RPMI7951 (cell line): ENCODE results near the gene RASA4B. TPM values are rescaled to one million over a fixed set of nuclear protein-coding genes. Genes with fewer than 3 reads are reported as not detected.
A peak's percentile ranks its signal among the peaks of the same experiment; 100 is the strongest.

Experiments
- DNase-seq: peaks from one replicate; pipeline ENCODE4 v3.0.0-alpha.2; 2012; ENCODE audit warnings: low read depth
- total RNA-seq: library from RNA; depleted of rRNA; stranded (reverse); fragments of >200 nt; shearing (Covaris generic); gene quantifications from 2 replicates; pipeline ENCODE4 v1.2.3, GENCODE V29; 2014; rRNA removed

The RASA4B gene
- total RNA-seq, 1 experiment from 2014 or later = 0.36 TPM

DNA sequence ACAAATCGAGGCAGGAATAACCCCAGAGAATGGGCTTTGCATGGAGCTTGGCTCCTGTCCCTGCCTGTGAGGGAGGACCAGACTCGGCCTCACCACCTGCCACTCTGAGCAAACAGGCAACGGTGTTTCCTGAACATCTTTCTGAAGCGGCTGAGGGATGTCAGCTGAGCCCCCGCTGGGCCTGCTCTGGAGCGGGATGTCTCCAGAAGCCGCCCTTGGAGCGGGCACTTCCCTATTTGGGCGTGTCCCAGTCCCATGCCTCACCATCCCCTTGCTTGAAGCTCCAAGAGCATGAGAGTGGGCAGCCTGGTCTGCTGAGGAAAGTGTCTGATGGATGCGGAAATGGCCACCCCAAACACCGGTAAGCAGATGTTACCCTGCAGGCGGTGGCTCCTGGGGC is 63.1 kb downstream of the RASA4B start:
- no peak for DNase-seq

DNA sequence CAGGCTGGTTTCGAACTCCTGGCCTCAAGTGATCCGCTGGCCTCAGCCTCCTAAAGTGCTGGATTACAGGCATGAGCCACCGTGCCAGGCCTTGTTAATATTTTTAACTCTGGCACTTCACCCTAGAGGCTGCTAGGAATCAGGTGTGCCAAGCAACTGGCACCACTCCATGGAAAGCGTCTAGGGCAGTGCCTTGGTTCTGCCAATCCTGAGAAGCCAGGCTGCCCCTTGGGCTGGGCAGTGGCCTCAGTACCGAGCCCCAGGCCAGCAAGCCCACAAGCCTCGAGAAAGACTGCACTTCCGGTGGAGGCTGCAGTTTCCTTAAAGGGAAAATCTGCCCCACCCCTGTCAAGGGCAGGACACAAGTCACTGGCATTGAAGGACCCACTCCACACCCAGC is 64.3 kb downstream of the RASA4B start:
- no peak for DNase-seq

DNA sequence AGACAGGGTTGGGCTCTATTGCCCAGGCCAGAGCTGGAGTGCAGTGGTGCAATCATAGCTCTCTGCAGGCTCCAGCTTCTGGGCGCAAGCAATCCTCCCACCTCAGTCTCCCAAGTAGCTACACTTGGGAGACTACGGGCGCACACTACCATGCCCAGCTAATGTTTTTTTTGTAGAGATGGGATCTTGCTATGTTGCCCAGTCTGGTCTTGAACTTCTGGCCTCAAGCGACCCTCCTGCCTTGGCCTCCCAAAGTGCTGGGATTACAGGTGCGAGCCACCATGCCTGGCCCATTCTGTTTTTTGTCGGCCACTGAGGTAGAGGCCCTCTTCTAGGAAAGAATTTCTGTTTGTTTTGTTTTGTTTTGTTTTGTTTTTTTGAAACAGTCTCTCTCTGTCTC is 65.1 kb downstream of the RASA4B start:
- no peak for DNase-seq

- no peak for DNase-seq
Observed at GRCh38 chr7:102451371-102452054, 66.1 kb downstream of the RASA4B start.

DNA sequence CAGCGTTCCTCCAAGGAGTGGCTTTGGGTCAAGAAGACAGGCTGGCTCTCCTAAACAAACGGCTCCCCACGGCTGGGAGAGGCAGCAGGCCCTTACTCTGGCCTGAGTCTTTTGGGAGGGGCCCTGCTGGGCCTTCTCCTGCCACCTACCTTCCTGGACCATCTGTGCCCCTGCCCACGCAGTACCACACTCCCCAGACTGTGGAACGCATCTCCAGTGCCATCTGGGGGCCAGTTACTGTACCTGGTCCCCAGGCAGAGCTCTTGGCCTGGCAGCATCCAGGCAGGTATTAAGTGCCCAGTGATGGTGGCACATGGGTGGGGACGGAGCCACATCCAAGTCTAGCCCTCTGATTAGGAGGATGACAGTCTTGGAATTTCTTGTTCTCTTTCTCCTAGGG is 67.3 kb downstream of the RASA4B start:
- DNase-seq = no peak

GRCh38 chr7:102449136-102449535 is 68.4 kb downstream of the RASA4B start:
- no peak for DNase-seq

GRCh38 chr7:102447311-102447710 is 70.3 kb downstream of the RASA4B start:
- no peak for DNase-seq

DNA sequence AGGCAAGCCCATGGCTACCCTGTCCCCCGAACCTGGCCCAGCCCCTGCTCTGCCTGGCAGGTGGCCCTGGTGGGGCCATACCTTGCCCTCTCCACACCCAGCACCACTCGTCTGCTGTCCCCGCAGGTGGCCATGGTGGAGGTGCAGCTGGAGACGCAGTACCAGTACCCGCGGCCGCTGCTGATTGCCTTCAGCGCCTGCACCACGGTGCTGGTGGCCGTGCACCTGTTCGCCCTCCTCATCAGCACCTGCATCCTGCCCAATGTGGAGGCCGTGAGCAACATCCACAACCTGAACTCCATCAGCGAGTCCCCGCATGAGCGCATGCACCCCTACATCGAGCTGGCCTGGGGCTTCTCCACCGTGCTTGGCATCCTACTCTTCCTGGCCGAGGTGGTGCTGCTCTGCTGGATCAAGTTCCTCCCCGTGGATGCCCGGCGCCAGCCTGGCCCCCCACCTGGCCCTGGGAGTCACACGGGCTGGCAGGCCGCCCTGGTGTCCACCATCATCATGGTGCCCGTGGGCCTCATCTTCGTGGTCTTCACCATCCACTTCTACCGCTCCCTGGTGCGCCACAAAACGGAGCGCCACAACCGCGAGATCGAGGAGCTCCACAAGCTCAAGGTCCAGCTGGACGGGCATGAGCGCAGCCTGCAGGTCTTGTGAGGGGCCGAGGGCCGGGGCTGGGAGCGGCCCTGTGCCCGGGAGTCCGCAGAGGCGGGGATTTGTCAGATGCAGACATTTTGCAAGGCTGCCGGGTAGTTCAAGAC is 71.0 kb downstream of the RASA4B start:
- DNase-seq = no peak

GRCh38 chr7:102445674-102446071 is 71.9 kb downstream of the RASA4B start:
- no peak for DNase-seq

- no peak for DNase-seq
Observed at GRCh38 chr7:102444961-102445673, 72.5 kb downstream of the RASA4B start.

DNA sequence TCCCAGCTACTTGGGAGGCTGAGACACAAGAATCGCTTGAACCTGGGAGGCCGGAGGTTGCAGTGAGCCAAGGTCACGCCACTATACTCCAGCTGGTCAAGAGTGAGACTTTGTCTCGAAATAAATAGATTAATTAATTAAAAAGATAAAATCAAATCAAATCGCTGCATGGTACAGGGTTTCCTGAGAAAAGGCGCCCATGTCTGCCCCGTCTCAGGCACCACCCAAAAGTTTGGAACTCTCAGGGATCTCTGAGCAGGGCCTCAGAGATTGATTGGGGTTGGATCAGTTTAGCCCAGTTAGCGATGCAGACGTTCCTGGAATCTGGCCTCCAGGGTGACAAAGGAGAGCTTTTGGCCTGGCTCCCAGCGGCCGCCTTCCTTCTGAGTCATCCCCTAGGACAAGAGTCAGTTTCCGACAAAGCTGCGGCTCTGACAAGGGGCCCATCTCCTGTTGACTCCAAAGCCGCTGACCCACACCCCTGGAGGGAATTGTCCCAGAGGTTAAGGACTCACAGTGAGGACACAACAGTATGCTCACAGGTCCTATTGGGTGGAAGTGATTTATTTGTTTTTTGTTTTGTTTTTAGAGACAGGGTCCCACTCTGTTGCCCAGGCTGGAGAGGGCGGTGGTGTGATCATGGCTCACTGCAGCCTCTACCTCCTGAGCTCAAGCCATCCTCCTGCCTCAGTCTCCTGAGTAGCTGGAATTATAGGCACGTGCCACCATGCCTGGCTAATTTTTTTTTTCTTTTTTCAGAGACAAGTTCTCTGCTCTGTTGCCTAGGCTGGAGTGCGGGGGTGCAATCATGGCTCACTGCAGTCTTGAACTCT is 77.4 kb downstream of the RASA4B start:
- DNase-seq = peak; percentile 93

GRCh38 chr7:102436118-102436517 is 81.5 kb downstream of the RASA4B start:
- no peak for DNase-seq

DNA sequence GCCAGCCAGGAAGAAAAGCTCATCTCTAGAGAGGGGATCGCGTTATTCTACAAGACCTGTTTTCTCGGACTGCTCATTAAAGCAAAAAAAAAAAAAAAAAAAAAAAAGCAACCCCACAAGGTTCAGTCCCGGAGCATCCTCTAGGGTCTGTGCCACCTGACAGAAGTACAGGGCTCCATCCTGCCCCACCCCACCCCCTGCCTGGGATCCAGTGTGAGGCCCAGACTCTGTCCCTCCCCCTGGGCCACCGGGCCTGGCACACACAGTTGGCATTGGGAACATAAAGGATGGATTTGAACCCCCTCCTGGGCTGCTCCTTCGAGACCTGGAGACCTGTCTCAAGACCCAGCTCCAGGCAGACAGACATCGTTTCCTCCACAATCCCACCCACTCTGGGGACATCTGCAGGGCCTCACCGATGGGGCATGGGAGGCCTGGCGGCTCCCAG is 83.5 kb downstream of the RASA4B start:
- no peak for DNase-seq

DNA sequence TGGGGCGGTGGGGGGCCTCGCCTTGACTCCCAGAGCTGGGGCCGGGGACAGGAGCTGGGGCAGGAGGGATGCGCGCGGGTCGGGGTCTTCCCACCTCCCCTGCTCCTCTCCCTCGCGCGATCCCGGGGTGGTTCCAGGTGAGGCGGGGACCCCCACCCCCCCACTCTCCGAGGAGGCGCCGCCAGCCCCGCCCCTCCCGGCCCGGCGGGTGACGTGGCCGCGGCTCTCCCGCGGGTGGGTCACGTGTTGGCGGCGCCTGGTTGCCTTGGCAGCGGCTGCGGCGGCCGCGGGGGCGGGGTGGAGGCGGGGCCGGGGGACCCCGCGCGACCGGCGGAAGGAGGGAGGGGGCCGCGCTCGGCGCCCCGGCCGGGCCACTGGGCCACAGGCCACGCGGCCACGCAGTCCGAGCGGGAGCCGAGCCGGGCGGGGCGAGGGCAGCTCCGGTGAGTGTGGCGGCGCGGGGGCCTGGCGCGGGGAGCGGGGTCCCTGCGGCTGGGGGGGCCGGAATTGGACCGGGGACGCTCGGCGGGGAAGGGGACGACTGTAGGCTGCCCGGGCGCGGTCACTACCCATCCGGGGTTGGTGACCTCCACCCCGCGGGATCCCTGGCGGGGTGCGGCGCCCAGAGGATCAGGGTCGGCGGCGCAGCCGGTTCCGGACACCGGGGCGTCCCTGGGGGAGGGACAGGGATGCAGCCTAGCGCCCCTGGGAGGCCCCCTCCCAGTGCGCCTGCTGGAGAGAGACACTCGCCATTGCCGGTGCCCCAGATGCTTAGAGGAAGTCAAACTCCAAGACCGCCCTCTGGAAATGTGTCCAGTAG is 84.1 kb downstream of the RASA4B start, which contains the start of gene ORAI2:
Gene ORAI2 (plus strand): TSS at position 357 of the 820 bp plus-strand sequence. CDS start 5,382 bp downstream, outside the sequence.
- peak; percentile 73 for DNase-seq

Other genes starting within 250 kb of the RASA4B start
- 0.84 and 1.7 TPM in 2 replicates for gene SH2B2, start 230.9 kb downstream of the RASA4B start, total RNA-seq
- 0.24 TPM in 1 of 2 replicates, not detected in the other for gene SPDYE6, start 161.3 kb downstream of the RASA4B start, total RNA-seq
- 13.3 and 13.4 TPM in 2 replicates for gene PRKRIP1, start 121.4 kb downstream of the RASA4B start, total RNA-seq
- gene ORAI2, start 84.2 kb downstream of the RASA4B start, total RNA-seq = 22.9 and 30.6 TPM in 2 replicates
- gene ALKBH4, start 52.9 kb downstream of the RASA4B start, total RNA-seq = 16.2 and 23.3 TPM in 2 replicates
- gene LRWD1, start 52.8 kb downstream of the RASA4B start, total RNA-seq = 23.6 and 33.5 TPM in 2 replicates
- 78.0 and 95.6 TPM in 2 replicates for gene POLR2J, start 38.9 kb downstream of the RASA4B start, total RNA-seq
- gene UPK3BL2, start 25.9 kb upstream of the RASA4B start, total RNA-seq = not detected in 2 replicates
- not detected in 2 replicates for gene SPDYE2, start 33.4 kb upstream of the RASA4B start, total RNA-seq
- gene POLR2J3, start 54.8 kb upstream of the RASA4B start, total RNA-seq = 11.8 and 12.6 TPM in 2 replicates
- 2.5 and 6.9 TPM in 2 replicates for gene RASA4, start 99.0 kb upstream of the RASA4B start, total RNA-seq
- 6.4 and 7.9 TPM in 2 replicates for gene UPK3BL1, start 125.0 kb upstream of the RASA4B start, total RNA-seq
- gene SPDYE2B, start 132.5 kb upstream of the RASA4B start, total RNA-seq = not detected in 2 replicates
- gene POLR2J2, start 153.9 kb upstream of the RASA4B start, total RNA-seq = 1.1 TPM in 2 replicates
- 5.2 and 9.8 TPM in 2 replicates for gene FAM185A, start 231.2 kb upstream of the RASA4B start, total RNA-seq